Cardiac muscle cell (in vitro differentiated cells and primary cell): ENCODE measurements around the gene TTN. TPM values are rescaled to one million over a fixed set of nuclear protein-coding genes. Genes with fewer than 3 reads are reported as not detected.
A peak's percentile ranks its signal among the peaks of the same experiment; 100 is the strongest.

ENCODE experiments used
- DNase-seq, 2 donors: peaks; one replicate each; pipeline versions ENCODE4 v3.0.0 to v3.0.0-alpha.2; 2010 to 2017; ENCODE audit warnings: low read depth in 1 of 2, low spot score in 1 of 2
- H3K27ac ChIP-seq: fragments of 200-600 bp; sonication (generic); 2 replicates; pipeline ENCODE4 v1.5.1; 2016
- H3K27me3 ChIP-seq: fragments of 200-600 bp; sonication (generic); 2 replicates; pipeline ENCODE4 v1.6.0; 2016; ENCODE audit warnings: control low read depth
- H3K36me3 ChIP-seq: fragments of 200-600 bp; sonication (generic); 2 replicates; pipeline ENCODE4 v1.5.1; 2016; ENCODE audit warnings: control low read depth
- H3K4me1 ChIP-seq: fragments of 200-600 bp; sonication (generic); 2 replicates; pipeline ENCODE4 v1.8.1; 2017; ENCODE audit warnings: low read depth, mild to moderate bottlenecking, mixed run types
- H3K4me3 ChIP-seq: fragments of 200-600 bp; sonication (generic); 2 replicates; pipeline ENCODE4 v1.5.1; 2016; ENCODE audit warnings: mild to moderate bottlenecking
- H3K9me3 ChIP-seq: fragments of 200-600 bp; sonication (generic); 2 replicates; pipeline ENCODE4 v1.5.1; 2017; ENCODE audit warnings: low read depth, mild to moderate bottlenecking, control low read depth
- polyA plus RNA-seq: library from polyadenylated mRNA; unstranded; fragments of >200 nt; fragmentation: Nextera tagmentation; extraction: Ambion mirVana; gene quantifications from 2 replicates; pipeline ENCODE4 v1.2.1, GENCODE V29; 2016
- total RNA-seq: library from RNA; depleted of rRNA; stranded (reverse); fragments of >200 nt; gene quantifications from 2 replicates; pipeline ENCODE4 v1.2.3, GENCODE V29; 2016
- TF ChIP-seq, protein P1 (sequence below): IDR thresholded peaks from 2 replicates; pipeline ENCODE4 v1.5.1; 2012; ENCODE audit warnings: low read depth, mild to moderate bottlenecking, low read length

TTN gene
- total and polyA plus RNA-seq, 2 experiments from 2014 or later: 1,208 to 1,214 TPM

DNA sequence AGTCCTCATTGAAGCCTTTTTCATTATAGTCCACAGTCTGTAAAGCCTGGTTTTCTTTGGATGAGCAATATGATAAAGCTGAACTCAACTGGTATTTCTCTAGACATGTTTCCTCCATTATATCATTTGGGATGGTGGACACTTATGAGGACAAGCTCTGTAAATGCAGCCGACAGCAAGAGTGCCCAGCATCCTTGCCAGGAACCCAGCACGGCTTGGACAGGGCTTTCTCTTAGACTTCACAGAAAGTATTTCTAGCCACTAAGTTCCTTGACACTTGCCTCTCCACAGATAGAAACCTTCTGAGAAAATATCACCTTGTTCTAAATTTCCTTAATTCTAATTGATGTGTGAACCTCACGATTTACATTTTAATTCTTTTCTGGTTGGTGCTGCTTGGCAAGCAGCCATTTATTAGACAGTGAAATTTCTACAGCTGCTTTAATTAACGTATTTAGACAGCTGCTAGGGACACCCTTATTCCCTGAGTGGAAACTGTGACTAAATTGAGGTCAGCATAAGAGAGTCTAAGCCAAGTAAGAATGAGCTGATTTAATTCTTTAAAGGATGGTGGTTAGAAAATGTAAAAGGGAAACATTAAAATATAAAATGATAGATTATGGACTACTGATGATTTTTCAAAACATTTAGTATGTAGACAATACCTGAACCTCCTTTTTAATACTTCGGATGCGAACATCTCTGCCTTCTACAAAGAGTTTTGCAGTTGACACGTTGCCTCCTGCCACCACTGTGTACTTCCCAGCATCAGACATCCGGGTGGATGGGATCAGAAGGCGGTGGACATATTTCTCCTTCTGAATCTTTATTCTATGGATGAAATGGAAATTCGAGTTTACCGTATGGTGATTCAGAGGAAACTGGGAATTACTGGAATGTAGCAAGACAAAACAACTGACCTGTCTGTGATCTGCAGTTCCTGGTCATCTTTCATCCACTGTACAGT lies 39.8 kb downstream of the TTN start:
- Histone ChIP-seq H3K36me3 (peaks cover 100% of the 10 kb centered on the region), H3K27ac (peak overlapping the region; percentile 59)

DNA sequence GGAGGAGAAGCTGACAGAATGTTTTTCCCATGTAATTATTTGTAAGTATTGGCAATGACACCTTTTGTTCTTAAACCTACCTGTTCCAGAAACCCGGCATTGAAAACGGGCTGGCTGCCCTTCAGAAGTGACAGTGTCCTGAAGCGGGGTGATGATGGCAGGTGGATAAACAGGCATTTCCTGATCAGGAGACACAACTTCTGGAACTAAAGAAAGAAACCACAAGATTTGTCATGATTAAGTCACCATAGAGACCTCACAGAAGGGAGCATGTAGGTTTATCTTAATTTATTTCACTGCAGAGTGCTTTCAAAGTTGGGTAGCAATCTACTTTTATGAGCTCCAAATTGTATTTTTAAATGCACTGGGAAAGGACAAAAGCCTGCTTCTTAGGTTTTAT lies 43.1 kb downstream of the TTN start:
- DNase-seq: no peak
- Histone ChIP-seq H3K4me1 (no peaks in the 10 kb centered on the region), H3K9me3 (no peaks in the 10 kb centered on the region), H3K27ac (peak overlapping the region; percentile 66), H3K4me3 (no peak overlapping the region), H3K36me3 (peaks cover 98% of the 10 kb centered on the region), H3K27me3 (no peaks in the 10 kb centered on the region)
- TF ChIP-seq, protein P1, sequence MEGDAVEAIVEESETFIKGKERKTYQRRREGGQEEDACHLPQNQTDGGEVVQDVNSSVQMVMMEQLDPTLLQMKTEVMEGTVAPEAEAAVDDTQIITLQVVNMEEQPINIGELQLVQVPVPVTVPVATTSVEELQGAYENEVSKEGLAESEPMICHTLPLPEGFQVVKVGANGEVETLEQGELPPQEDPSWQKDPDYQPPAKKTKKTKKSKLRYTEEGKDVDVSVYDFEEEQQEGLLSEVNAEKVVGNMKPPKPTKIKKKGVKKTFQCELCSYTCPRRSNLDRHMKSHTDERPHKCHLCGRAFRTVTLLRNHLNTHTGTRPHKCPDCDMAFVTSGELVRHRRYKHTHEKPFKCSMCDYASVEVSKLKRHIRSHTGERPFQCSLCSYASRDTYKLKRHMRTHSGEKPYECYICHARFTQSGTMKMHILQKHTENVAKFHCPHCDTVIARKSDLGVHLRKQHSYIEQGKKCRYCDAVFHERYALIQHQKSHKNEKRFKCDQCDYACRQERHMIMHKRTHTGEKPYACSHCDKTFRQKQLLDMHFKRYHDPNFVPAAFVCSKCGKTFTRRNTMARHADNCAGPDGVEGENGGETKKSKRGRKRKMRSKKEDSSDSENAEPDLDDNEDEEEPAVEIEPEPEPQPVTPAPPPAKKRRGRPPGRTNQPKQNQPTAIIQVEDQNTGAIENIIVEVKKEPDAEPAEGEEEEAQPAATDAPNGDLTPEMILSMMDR: no peak

More for the DNA sequence above, 39.8 kb downstream of the TTN start:
- Histone ChIP-seq H3K4me1 (no peaks in the 10 kb centered on the region), H3K27me3 (no peaks in the 10 kb centered on the region), H3K4me3 (no peak overlapping the region), H3K9me3 (no peaks in the 10 kb centered on the region)
- TF ChIP-seq, protein P1: no peak
- DNase-seq: no peak

DNA sequence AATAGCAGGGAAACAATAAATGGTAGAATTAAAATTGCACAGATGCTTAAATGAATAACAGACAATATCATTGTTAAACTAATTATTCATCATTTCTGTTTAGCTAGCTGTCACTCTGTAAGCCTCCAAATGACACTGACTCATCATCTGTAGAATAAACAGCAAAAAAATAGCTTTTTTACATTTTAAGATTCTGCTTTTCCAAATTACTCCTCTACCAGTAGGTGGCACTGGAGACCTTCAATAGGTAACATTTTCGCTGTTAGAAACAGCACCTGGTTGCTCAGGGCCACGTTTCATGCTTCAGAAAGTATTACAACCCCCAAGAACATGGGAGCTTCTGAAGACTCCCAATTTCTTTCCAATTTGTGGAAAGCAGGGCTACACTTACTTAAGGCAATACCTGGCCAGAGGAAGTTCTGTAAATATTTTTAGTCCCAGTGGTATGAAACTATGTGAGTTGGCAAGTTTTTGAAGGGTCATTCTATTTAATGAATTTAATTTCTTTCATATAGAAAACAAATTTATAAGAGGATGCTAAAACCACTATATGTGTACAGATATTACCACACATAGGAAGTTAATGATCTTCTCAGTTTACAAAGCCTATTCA lies 45.4 kb downstream of the TTN start:
- H3K4me3 ChIP-seq: no peak overlapping the region
- H3K27ac ChIP-seq: peak overlapping the region; percentile 66
- H3K36me3 ChIP-seq: peaks cover 98% of the 10 kb centered on the region
- no peaks in the 10 kb centered on the region for H3K27me3 ChIP-seq
- H3K9me3 ChIP-seq: no peaks in the 10 kb centered on the region
- H3K4me1 ChIP-seq: no peaks in the 10 kb centered on the region
- TF ChIP-seq, protein P1: peak; percentile 74
- DNase-seq: peak; percentile 53 to 61

DNA sequence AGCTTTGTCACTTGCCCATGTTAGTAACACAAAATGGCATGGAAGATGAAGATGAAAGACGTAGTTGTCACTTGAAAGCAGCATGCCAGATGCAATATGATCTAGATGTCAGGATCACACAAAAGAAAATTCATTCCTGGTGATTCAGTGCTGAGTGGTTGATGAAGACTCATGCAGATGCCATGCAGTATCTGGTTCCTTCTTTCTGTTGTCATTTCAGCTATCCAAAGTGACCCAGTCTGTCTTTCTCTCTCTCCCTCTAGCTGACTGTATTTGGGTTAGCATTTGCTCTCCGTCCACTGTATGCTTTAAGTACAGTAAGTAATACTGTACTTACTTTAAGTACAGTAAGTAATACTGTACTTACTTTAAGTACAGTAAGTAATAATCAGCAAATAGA lies 50.4 kb downstream of the TTN start:
- H3K9me3 ChIP-seq: no peaks in the 10 kb centered on the region

DNA sequence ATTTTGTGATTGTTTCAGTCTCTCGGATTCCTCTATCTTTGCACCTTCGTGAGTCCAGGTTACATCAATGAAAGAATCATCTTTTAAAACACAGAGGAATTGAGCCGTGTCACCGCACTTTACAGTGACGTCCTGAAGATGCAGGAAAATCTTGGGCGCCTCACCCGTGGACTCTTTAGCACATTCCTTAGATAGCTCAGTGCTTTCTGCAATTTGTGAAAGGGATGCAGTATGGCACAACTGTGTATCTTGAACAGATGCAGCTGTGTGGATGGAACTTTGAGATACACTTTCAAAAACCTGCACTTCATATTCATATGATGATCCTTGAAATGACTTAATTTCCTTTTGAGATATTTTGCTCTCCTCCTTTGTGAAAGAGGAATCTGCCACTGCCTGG lies 50.9 kb downstream of the TTN start:
- DNase-seq: no peak
- H3K4me3 ChIP-seq: no peak overlapping the region
- TF ChIP-seq, protein P1: no peak
- no peaks in the 10 kb centered on the region for H3K27me3 ChIP-seq
- H3K36me3 ChIP-seq: peaks cover 98% of the 10 kb centered on the region
- peak overlapping the region; percentile 74 for H3K27ac ChIP-seq
- no peaks in the 10 kb centered on the region for H3K4me1 ChIP-seq
- no peaks in the 10 kb centered on the region for H3K9me3 ChIP-seq

More for the DNA sequence above, 50.4 kb downstream of the TTN start:
- no peaks in the 10 kb centered on the region for H3K4me1 ChIP-seq
- TF ChIP-seq, protein P1: no peak
- no peak for DNase-seq
- H3K27me3 ChIP-seq: no peaks in the 10 kb centered on the region
- H3K27ac ChIP-seq: peak overlapping the region; percentile 74
- peaks cover 98% of the 10 kb centered on the region for H3K36me3 ChIP-seq
- no peak overlapping the region for H3K4me3 ChIP-seq
